Caco-2 (cell line): Measurements from ENCODE around the gene ALG12. TPM values are rescaled to one million over a fixed set of nuclear protein-coding genes. Genes with fewer than 3 reads are reported as not detected.

Source experiments
- BruUV-seq: library from RNA; stranded (reverse); fragments of 400-500 nt; replicated peaks from 2 replicates; lab custom pipeline; 2021; lab: Mats Ljungman, UMichigan
- CTCF ChIA-PET: fragments of 300-600 bp; sonication (Branson Sonifier 250); formaldehyde crosslinking; loops from one replicate; lab custom pipeline; 2022; ENCODE audit warnings: antibody characterized with exemption; lab: Charles Lee
- POLR2A ChIA-PET: fragments of 300-600 bp; sonication (Branson Sonifier 250); formaldehyde crosslinking; loops from one replicate; lab custom pipeline; 2022; ENCODE audit warnings: antibody characterized with exemption; lab: Charles Lee
- DNase-seq, 2 experiments: peaks; one replicate each; pipeline versions ENCODE4 v3.0.0 to v3.0.0-alpha.2; 2020 to 2022
- H3K27me3 ChIP-seq: replicated peaks from 2 replicates; pipeline ENCODE4 v1.6.0; 2011; ENCODE audit warnings: low read length; ENCODE audit not compliant: control insufficient read depth, insufficient read depth
- H3K36me3 ChIP-seq: 2 replicates; pipeline ENCODE4 v1.5.1; 2011; ENCODE audit warnings: low read length; ENCODE audit not compliant: control insufficient read depth, insufficient read depth
- H3K4me1 ChIP-seq: fragments of 250-450 bp; sonication (Bioruptor Pico); 2 replicates; pipeline ENCODE4 v1.5.1; 2020; ENCODE audit warnings: mild to moderate bottlenecking
- H3K4me3 ChIP-seq: 2 replicates; pipeline ENCODE4 v1.5.1; 2011; ENCODE audit warnings: low read depth, mild to moderate bottlenecking, control low read depth, low read length
- H3K9me3 ChIP-seq: fragments of 250-450 bp; sonication (Bioruptor Pico); 2 replicates; pipeline ENCODE4 v1.5.1; 2020; ENCODE audit warnings: mild to moderate bottlenecking, moderate library complexity
- H3K27ac Mint-ChIP-seq: one replicate; pipeline ENCODE4 v1.8.0; 2022; ENCODE audit warnings: mixed read lengths; ENCODE audit not compliant: unreplicated experiment
- H3K27me3 Mint-ChIP-seq: one replicate; pipeline ENCODE4 v1.8.0; 2022; ENCODE audit warnings: mixed read lengths; ENCODE audit not compliant: insufficient read depth, unreplicated experiment
- H3K36me3 Mint-ChIP-seq: one replicate; pipeline ENCODE4 v1.8.0; 2022; ENCODE audit warnings: mild to moderate bottlenecking, mixed read lengths; ENCODE audit not compliant: insufficient read depth, unreplicated experiment
- H3K4me1 Mint-ChIP-seq: one replicate; pipeline ENCODE4 v1.8.0; 2022; ENCODE audit warnings: low read depth, mixed read lengths; ENCODE audit not compliant: unreplicated experiment
- H3K4me3 Mint-ChIP-seq: one replicate; pipeline ENCODE4 v1.8.0; 2022; ENCODE audit warnings: mild to moderate bottlenecking, moderate library complexity, mixed read lengths; ENCODE audit not compliant: unreplicated experiment
- H3K9me3 Mint-ChIP-seq: one replicate; pipeline ENCODE4 v1.8.0; 2022; ENCODE audit warnings: mixed read lengths; ENCODE audit not compliant: unreplicated experiment
- CTCF ChIP-seq, 2 experiments: fragments of 200-600 bp in 1 of 2; IDR thresholded peaks; 1 replicate in 1 of 2; 2 replicates in 1 of 2; pipeline versions ENCODE4 v1.5.1 to v1.8.0; 2011 to 2022; ENCODE audit warnings: antibody characterized with exemption in 1 of 2, control low read depth in 1 of 2, inconsistent platforms in 1 of 2, low read depth in 1 of 2, low read length in 1 of 2, mild to moderate bottlenecking in 1 of 2, moderate library complexity in 1 of 2; ENCODE audit not compliant: insufficient read depth in 1 of 2, severe bottlenecking in 1 of 2, unreplicated experiment in 1 of 2
- intact Hi-C: fragments of 100-400 bp; cut with micrococcal nuclease; formaldehyde crosslinking; loops from one replicate; pipeline ENCODE4 v1.10.0; 2022; ENCODE audit not compliant: unreplicated experiment
- total RNA-seq: library from RNA; stranded (reverse); gene quantifications from 2 replicates; pipeline ENCODE4 v1.2.3, GENCODE V29; 2022

ALG12 gene
- total RNA-seq, 1 experiment from 2014 or later, result 35.7 TPM

GRCh38 chr22:49957826-49958365 is 39.7 kb upstream of the ALG12 start:
- Histone ChIP-seq H3K4me1 (peaks cover 49% of the 10 kb centered on the region), H3K4me3 (no peak overlapping the region), H3K9me3 (no peaks in the 10 kb centered on the region), H3K27me3 (no peaks in the 10 kb centered on the region), H3K36me3 (peaks cover 2% of the 10 kb centered on the region)
- Mint-ChIP-seq H3K4me1 (peaks cover 7% of the 10 kb centered on the region), H3K4me3 (no peak overlapping the region), H3K27ac (peak overlapping the region; percentile 92), H3K27me3 (no peaks in the 10 kb centered on the region), H3K36me3 (peaks cover 27% of the 10 kb centered on the region), H3K9me3 (no peaks in the 10 kb centered on the region)
- BruUV-seq, result no TSS peak
- ChIA-PET POLR2A (no interaction called here), CTCF (no interaction called here)
- DNase-seq, result no peak
- no peak for TF ChIP-seq CTCF (IDR thresholded peaks at IDR 0.05; ENCODE audit: insufficient read depth in 1 of 2, low read depth in 1 of 2, low read length in 1 of 2, severe bottlenecking in 1 of 2, unreplicated experiment in 1 of 2)
- intact Hi-C loops, result no loop called here

- CTCF ChIA-PET, result interaction anchor here (0.6 kb wide), 1 partner anchor 28 kb away, joined by 4 read pairs; no protein-coding TSS in a partner anchor
- intact Hi-C loops, result no loop called here
- no peaks in the 10 kb centered on the region for H3K27me3 ChIP-seq
- no peak for TF ChIP-seq CTCF (IDR thresholded peaks at IDR 0.05; ENCODE audit: insufficient read depth in 1 of 2, low read depth in 1 of 2, low read length in 1 of 2, severe bottlenecking in 1 of 2, unreplicated experiment in 1 of 2)
- peaks cover 50% of the 10 kb centered on the region for H3K4me1 ChIP-seq
- Mint-ChIP-seq H3K4me1 (peaks cover 12% of the 10 kb centered on the region), H3K36me3 (peaks cover 25% of the 10 kb centered on the region), H3K4me3 (no peak overlapping the region), H3K9me3 (no peaks in the 10 kb centered on the region), H3K27me3 (no peaks in the 10 kb centered on the region), H3K27ac (no peak overlapping the region)
- DNase-seq, result no peak
- BruUV-seq, result no TSS peak
- POLR2A ChIA-PET, result no interaction called here
- no peak overlapping the region for H3K4me3 ChIP-seq
- H3K36me3 ChIP-seq, result peaks cover 2% of the 10 kb centered on the region
- H3K9me3 ChIP-seq, result no peaks in the 10 kb centered on the region
Measured at GRCh38 chr22:49956914-49957825, 38.9 kb upstream of the ALG12 start.

GRCh38 chr22:49956418-49956770 is 38.2 kb upstream of the ALG12 start:
- no peaks in the 10 kb centered on the region for H3K9me3 ChIP-seq
- no TSS peak for BruUV-seq
- ChIA-PET CTCF (interaction anchor here (0.6 kb wide), 1 partner anchor 29 kb away, joined by 4 read pairs; no protein-coding TSS in a partner anchor), POLR2A (no interaction called here)
- no peak for DNase-seq
- H3K4me1 ChIP-seq, result peaks cover 58% of the 10 kb centered on the region
- H3K36me3 ChIP-seq, result no peaks in the 10 kb centered on the region
- H3K27me3 ChIP-seq, result no peaks in the 10 kb centered on the region
- Mint-ChIP-seq H3K4me1 (peaks cover 15% of the 10 kb centered on the region), H3K4me3 (no peak overlapping the region), H3K27me3 (no peaks in the 10 kb centered on the region), H3K9me3 (no peaks in the 10 kb centered on the region), H3K27ac (no peak overlapping the region), H3K36me3 (peaks cover 19% of the 10 kb centered on the region)
- no peak for TF ChIP-seq CTCF (IDR thresholded peaks at IDR 0.05; ENCODE audit: insufficient read depth in 1 of 2, low read depth in 1 of 2, low read length in 1 of 2, severe bottlenecking in 1 of 2, unreplicated experiment in 1 of 2)
- intact Hi-C loops, result no loop called here
- H3K4me3 ChIP-seq, result no peak overlapping the region
